ENCODE results near the gene TEAD1.
"Not testable (repeated sequence)": the region's sequence is repeated elsewhere in the genome, so short reads cannot be mapped to it uniquely, and the experiment has no call there.

Gene TEAD1

GRCh38 chr11:12744826-12745502 is 70.7 kb downstream of the TEAD1 start:
- DNase-seq, result no peak

- no peak for DNase-seq
Observed at GRCh38 chr11:12745787-12746186, 71.6 kb downstream of the TEAD1 start.

GRCh38 chr11:12746593-12747097 is 72.4 kb downstream of the TEAD1 start:
- no peak for DNase-seq

- no peak for DNase-seq
Observed at GRCh38 chr11:12748561-12748960, 74.3 kb downstream of the TEAD1 start.

GRCh38 chr11:12749442-12749841 is 75.2 kb downstream of the TEAD1 start:
- DNase-seq, result no peak

GRCh38 chr11:12750181-12750580 is 76.0 kb downstream of the TEAD1 start:
- DNase-seq, result no peak

- no peak for DNase-seq
Observed at GRCh38 chr11:12752868-12753524, 78.8 kb downstream of the TEAD1 start.

- no peak for DNase-seq
Observed at GRCh38 chr11:12754021-12754420, 79.8 kb downstream of the TEAD1 start.

- no peak for DNase-seq
Observed at GRCh38 chr11:12754582-12755234, 80.5 kb downstream of the TEAD1 start.

GRCh38 chr11:12755510-12756453 is 81.6 kb downstream of the TEAD1 start:
- DNase-seq, result no peak

- DNase-seq, result no peak
Observed at GRCh38 chr11:12756454-12756806, 82.2 kb downstream of the TEAD1 start.

GRCh38 chr11:12756867-12757266 is 82.6 kb downstream of the TEAD1 start:
- no peak for DNase-seq

GRCh38 chr11:12757416-12757815 is 83.2 kb downstream of the TEAD1 start:
- DNase-seq, result no peak

GRCh38 chr11:12758117-12758516 is 83.9 kb downstream of the TEAD1 start:
- DNase-seq, result not testable (repeated sequence)

GRCh38 chr11:12761029-12761428 is 86.8 kb downstream of the TEAD1 start:
- DNase-seq, result no peak

- DNase-seq, result no peak
Observed at GRCh38 chr11:12762278-12762677, 88.1 kb downstream of the TEAD1 start.

- no peak for DNase-seq
Observed at GRCh38 chr11:12762696-12763324, 88.6 kb downstream of the TEAD1 start.

GRCh38 chr11:12764187-12764914 is 90.1 kb downstream of the TEAD1 start:
- DNase-seq, result no peak

GRCh38 chr11:12765428-12765827 is 91.2 kb downstream of the TEAD1 start:
- DNase-seq, result no peak

- DNase-seq, result no peak
Observed at GRCh38 chr11:12767027-12767426, 92.8 kb downstream of the TEAD1 start.

GRCh38 chr11:12767577-12767976 is 93.4 kb downstream of the TEAD1 start:
- no peak for DNase-seq

Measured in CD4-positive, alpha-beta T cell treated with Interleukin-6 for 4 hours (primary cell).